Duodenal mucosa (tissue), 2 donors: Measurements from ENCODE around the gene DNAI1.

ENCODE experiments used
- H3K27ac ChIP-seq: one replicate; pipeline ENCODE4 v1.7.0; 2013; ENCODE audit warnings: low read depth, low read length
- H3K27me3 ChIP-seq, 2 donors: one replicate each; pipeline ENCODE4 v1.7.0; 2013; ENCODE audit warnings: low read length in 2 of 2, control low read depth in 1 of 2; ENCODE audit not compliant: insufficient read depth in 2 of 2, control insufficient read depth in 1 of 2
- H3K36me3 ChIP-seq, 2 donors: one replicate each; pipeline ENCODE4 v1.7.0; 2013; ENCODE audit warnings: low read length in 2 of 2, control low read depth in 1 of 2; ENCODE audit not compliant: insufficient read depth in 2 of 2, control insufficient read depth in 1 of 2
- H3K4me1 ChIP-seq, 2 donors: one replicate each; pipeline ENCODE4 v1.7.0; 2013; ENCODE audit warnings: low read length in 2 of 2, control low read depth in 1 of 2; ENCODE audit not compliant: insufficient read depth in 2 of 2, control insufficient read depth in 1 of 2
- H3K4me3 ChIP-seq, 2 donors: one replicate each; pipeline ENCODE4 v1.7.0; 2013; ENCODE audit warnings: low read length in 2 of 2, low read depth in 1 of 2
- H3K9ac ChIP-seq, 2 donors: one replicate each; pipeline ENCODE4 v1.7.0; 2013; ENCODE audit warnings: low read length in 2 of 2, low read depth in 1 of 2
- H3K9me3 ChIP-seq, 2 donors: one replicate each; pipeline ENCODE4 v1.7.0; 2013; ENCODE audit warnings: low read length in 2 of 2, control low read depth in 1 of 2; ENCODE audit not compliant: control insufficient read depth in 1 of 2

Gene DNAI1

GRCh38 chr9:34562135-34562745, 103.6 kb downstream of the DNAI1 start:
- Histone ChIP-seq H3K9me3 (peaks cover 0 to 2% of the 10 kb centered on the region in 2 donors), H3K36me3 (no peaks in the 10 kb centered on the region), H3K9ac (no peak overlapping the region), H3K27ac (no peak overlapping the region), H3K4me1 (peaks cover 23 to 28% of the 10 kb centered on the region in 2 donors), H3K27me3 (peaks cover 8 to 15% of the 10 kb centered on the region in 2 donors), H3K4me3 (no peak overlapping the region)

GRCh38 chr9:34563262-34563661, 104.7 kb downstream of the DNAI1 start:
- peaks cover 23 to 28% of the 10 kb centered on the region in 2 donors for H3K4me1 ChIP-seq
- H3K9me3 ChIP-seq, result peaks cover 0 to 2% of the 10 kb centered on the region in 2 donors
- H3K27me3 ChIP-seq, result peaks cover 8 to 13% of the 10 kb centered on the region in 2 donors
- H3K36me3 ChIP-seq, result no peaks in the 10 kb centered on the region
- H3K27ac ChIP-seq, result no peak overlapping the region
- no peak overlapping the region for H3K9ac ChIP-seq
- H3K4me3 ChIP-seq, result no peak overlapping the region

GRCh38 chr9:34564617-34565016, 106.0 kb downstream of the DNAI1 start:
- Histone ChIP-seq H3K27me3 (peaks cover 0 to 10% of the 10 kb centered on the region in 2 donors), H3K36me3 (no peaks in the 10 kb centered on the region), H3K9ac (no peak overlapping the region), H3K4me1 (peaks cover 18 to 23% of the 10 kb centered on the region in 2 donors), H3K27ac (no peak overlapping the region), H3K4me3 (no peak overlapping the region), H3K9me3 (peaks cover 0 to 2% of the 10 kb centered on the region in 2 donors)

GRCh38 chr9:34565856-34566255, 107.3 kb downstream of the DNAI1 start:
- H3K4me1 ChIP-seq, result peaks cover 12 to 23% of the 10 kb centered on the region in 2 donors
- H3K27me3 ChIP-seq, result peaks cover 0 to 10% of the 10 kb centered on the region in 2 donors
- H3K9ac ChIP-seq, result no peak overlapping the region
- H3K36me3 ChIP-seq, result no peaks in the 10 kb centered on the region
- peaks cover 0 to 2% of the 10 kb centered on the region in 2 donors for H3K9me3 ChIP-seq
- H3K4me3 ChIP-seq, result no peak overlapping the region
- no peak overlapping the region for H3K27ac ChIP-seq

- H3K36me3 ChIP-seq, result no peaks in the 10 kb centered on the region
- no peak overlapping the region for H3K27ac ChIP-seq
- peaks cover 0 to 10% of the 10 kb centered on the region in 2 donors for H3K27me3 ChIP-seq
- H3K4me1 ChIP-seq, result peaks cover 12 to 24% of the 10 kb centered on the region in 2 donors
- H3K9me3 ChIP-seq, result peaks cover 0 to 2% of the 10 kb centered on the region in 2 donors
- no peak overlapping the region for H3K4me3 ChIP-seq
- H3K9ac ChIP-seq, result no peak overlapping the region
Observed at GRCh38 chr9:34566322-34566721, 107.7 kb downstream of the DNAI1 start.

- no peaks in the 10 kb centered on the region for H3K36me3 ChIP-seq
- H3K4me1 ChIP-seq, result peaks cover 15 to 24% of the 10 kb centered on the region in 2 donors
- H3K9ac ChIP-seq, result no peak overlapping the region
- H3K4me3 ChIP-seq, result no peak overlapping the region
- peaks cover 0 to 10% of the 10 kb centered on the region in 2 donors for H3K27me3 ChIP-seq
- H3K9me3 ChIP-seq, result peaks cover 0 to 2% of the 10 kb centered on the region in 2 donors
- no peak overlapping the region for H3K27ac ChIP-seq
Observed at GRCh38 chr9:34566972-34567371, 108.4 kb downstream of the DNAI1 start.

GRCh38 chr9:34568133-34568532, 109.5 kb downstream of the DNAI1 start:
- Histone ChIP-seq H3K36me3 (no peaks in the 10 kb centered on the region), H3K27me3 (peaks cover 0 to 10% of the 10 kb centered on the region in 2 donors), H3K27ac (no peak overlapping the region), H3K4me3 (no peak overlapping the region), H3K9me3 (no peaks in the 10 kb centered on the region), H3K4me1 (peaks cover 25 to 34% of the 10 kb centered on the region in 2 donors), H3K9ac (no peak overlapping the region)

- Histone ChIP-seq H3K4me1 (peaks cover 28 to 41% of the 10 kb centered on the region in 2 donors), H3K36me3 (no peaks in the 10 kb centered on the region), H3K9me3 (no peaks in the 10 kb centered on the region)
Observed at GRCh38 chr9:34568774-34569173, 110.2 kb downstream of the DNAI1 start.

GRCh38 chr9:34570376-34570775, 111.8 kb downstream of the DNAI1 start:
- Histone ChIP-seq H3K36me3 (no peaks in the 10 kb centered on the region), H3K9me3 (no peaks in the 10 kb centered on the region), H3K4me1 (peaks cover 28 to 41% of the 10 kb centered on the region in 2 donors), H3K9ac (no peak overlapping the region), H3K27me3 (peaks cover 0 to 10% of the 10 kb centered on the region in 2 donors), H3K27ac (no peak overlapping the region), H3K4me3 (no peak overlapping the region)

More at GRCh38 chr9:34568774-34569173, 110.2 kb downstream of the DNAI1 start:
- Histone ChIP-seq H3K4me3 (no peak overlapping the region), H3K9ac (no peak overlapping the region), H3K27me3 (peaks cover 0 to 10% of the 10 kb centered on the region in 2 donors), H3K27ac (no peak overlapping the region)
